Endothelial cell of umbilical vein (primary cell): Measurements from ENCODE around the gene DNAJC22.

ENCODE experiments used
- CTCF ChIP-seq, 2 donors: IDR thresholded peaks; 1 replicate in 1 of 2; 2 replicates in 1 of 2; pipeline ENCODE4 v1.5.1; 2011; ENCODE audit warnings: low read length in 2 of 2, mild to moderate bottlenecking in 2 of 2, moderate library complexity in 2 of 2, control low read depth in 1 of 2, inconsistent platforms in 1 of 2, low read depth in 1 of 2; ENCODE audit not compliant: insufficient read depth in 1 of 2; ENCODE audit errors: extremely low read depth in 1 of 2
- EZH2 ChIP-seq: IDR thresholded peaks from 2 replicates; pipeline ENCODE4 v1.6.1; 2012; ENCODE audit warnings: borderline replicate concordance, low read depth, mild to moderate bottlenecking, moderate library complexity, low read length, inconsistent platforms; ENCODE audit not compliant: severe bottlenecking
- MYC ChIP-seq: IDR thresholded peaks from one replicate; pipeline ENCODE4 v1.6.1; 2011; ENCODE audit warnings: mild to moderate bottlenecking, low read depth, low read length
- POLR2A ChIP-seq: IDR thresholded peaks from 2 replicates; pipeline ENCODE4 v1.6.1; 2012; ENCODE audit warnings: low read depth, mild to moderate bottlenecking, control low read depth, low read length
- POLR2AphosphoS5 ChIP-seq: IDR thresholded peaks from 2 replicates; pipeline ENCODE4 v1.6.1; 2012; ENCODE audit warnings: low read depth, mild to moderate bottlenecking, control low read depth, low read length, moderate library complexity; ENCODE audit not compliant: insufficient read depth

GRCh38 chr12:49314811-49315210, 31.9 kb upstream of the DNAJC22 start:
- no peak for TF ChIP-seq POLR2AphosphoS5
- no peak for TF ChIP-seq CTCF (IDR thresholded peaks at IDR 0.05; ENCODE audit: extremely low read depth in 1 of 2, insufficient read depth in 1 of 2, low read depth in 1 of 2, low read length in 2 of 2)
- TF ChIP-seq MYC = no peak
- TF ChIP-seq POLR2A = no peak
- TF ChIP-seq EZH2 = no peak
